GM21423 (cell line): ENCODE data around the gene TUB.

Source experiments
- ATAC-seq: cut with Tn5 transposase; IDR thresholded peaks from one replicate; pipeline ENCODE4 v1.9.1; 2021; ENCODE audit warnings: mild to moderate bottlenecking, moderate library complexity; ENCODE audit not compliant: unreplicated experiment

The TUB gene

GRCh38 chr11:8103909-8104308, 22.9 kb downstream of the TUB start:
- ATAC-seq: no peak

GRCh38 chr11:8105133-8105532, 24.1 kb downstream of the TUB start:
- ATAC-seq: no peak

GRCh38 chr11:8105666-8106065, 24.7 kb downstream of the TUB start:
- ATAC-seq: no peak

GRCh38 chr11:8106679-8107078, 25.7 kb downstream of the TUB start:
- no peak for ATAC-seq

GRCh38 chr11:8107642-8108041, 26.6 kb downstream of the TUB start:
- ATAC-seq: no peak

GRCh38 chr11:8108421-8108820, 27.4 kb downstream of the TUB start:
- no peak for ATAC-seq

GRCh38 chr11:8109675-8110074, 28.7 kb downstream of the TUB start:
- no peak for ATAC-seq

GRCh38 chr11:8110396-8110795, 29.4 kb downstream of the TUB start:
- ATAC-seq: no peak

GRCh38 chr11:8111636-8112035, 30.6 kb downstream of the TUB start:
- no peak for ATAC-seq

- ATAC-seq: no peak
Measured at GRCh38 chr11:8122173-8122764, 41.3 kb downstream of the TUB start.

GRCh38 chr11:8126649-8127289, 45.8 kb downstream of the TUB start:
- ATAC-seq: no peak

GRCh38 chr11:8127447-8127846, 46.4 kb downstream of the TUB start:
- ATAC-seq: no peak

- no peak for ATAC-seq
Measured at GRCh38 chr11:8138526-8138925, 57.5 kb downstream of the TUB start.

GRCh38 chr11:8149726-8150125, 68.7 kb downstream of the TUB start:
- no peak for ATAC-seq
